Mucosa of gallbladder (tissue), 1 donor: Measurements from ENCODE around the gene RALGPS2. TPM values are rescaled to one million over a fixed set of nuclear protein-coding genes. Genes with fewer than 3 reads are reported as not detected.
"Not testable (repeated sequence)": the region's sequence is repeated elsewhere in the genome, so short reads cannot be mapped to it uniquely, and the experiment has no call there.

Experiments used
- DNase-seq: peaks from one replicate; pipeline ENCODE4 v3.0.0-alpha.2; 2020; ENCODE audit warnings: low spot score
- total RNA-seq: library from RNA; stranded (reverse); gene quantifications from one replicate; pipeline ENCODE4 v1.2.1, GENCODE V29; 2021
- donor health status: DM: no; HTN: no; CAD: no.

The RALGPS2 gene
- total RNA-seq, 1 donor from 2014 or later, result 19.0 TPM

DNA sequence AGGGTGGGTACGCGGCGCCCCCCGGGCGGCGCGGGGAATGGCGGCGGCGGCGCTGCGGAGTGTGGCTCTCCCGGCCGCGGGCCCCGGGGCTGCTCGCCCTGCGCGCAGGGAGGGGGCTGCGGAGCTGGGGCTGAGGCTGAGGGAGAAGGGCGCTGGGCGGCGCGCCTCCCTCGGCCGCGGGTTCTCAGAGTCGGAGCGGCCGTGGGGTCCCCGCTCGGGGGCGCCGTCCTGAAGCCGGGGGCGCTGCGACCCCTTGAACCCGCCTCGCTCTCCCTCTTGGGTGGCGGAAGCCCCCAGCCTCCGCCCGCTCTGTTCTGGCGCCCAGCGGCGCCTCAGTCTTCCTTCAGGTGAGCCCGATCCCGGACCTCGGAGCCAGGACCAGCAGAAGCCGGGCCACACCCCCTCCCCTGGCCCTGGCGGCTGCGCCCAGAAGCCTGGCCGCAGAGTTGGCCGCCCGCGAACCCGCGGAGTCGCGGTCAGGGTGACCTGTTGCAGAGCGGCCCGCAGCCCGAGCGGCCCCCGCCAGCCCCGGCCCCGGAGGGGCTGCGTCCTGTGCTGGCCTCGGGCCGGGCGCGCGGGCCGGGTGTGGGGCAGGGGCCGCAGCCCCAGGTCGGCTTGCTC is 532 bp downstream of the RALGPS2 start:
- peak; percentile 31 for DNase-seq

DNA sequence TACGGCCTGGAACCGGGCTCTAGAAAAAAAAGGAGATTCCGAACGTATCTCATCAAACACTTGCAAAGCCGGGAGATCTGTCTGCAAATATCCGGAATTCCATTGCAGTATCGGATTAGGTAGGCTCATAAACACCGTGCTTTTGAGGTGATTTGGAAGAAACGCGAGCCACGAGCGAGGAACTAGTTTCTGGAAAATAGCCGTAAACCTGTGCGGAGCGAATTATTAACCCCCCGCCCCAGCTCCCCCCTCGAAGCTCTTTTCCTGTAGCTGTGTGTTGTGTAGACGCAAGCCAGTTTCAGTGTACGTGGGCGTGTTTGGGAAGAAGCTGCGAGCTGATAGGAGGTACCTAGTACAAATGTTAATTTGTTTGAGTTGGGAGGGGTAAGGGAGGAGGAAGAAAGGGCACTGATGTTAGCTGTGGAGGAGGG is 1.1 kb downstream of the RALGPS2 start:
- peak; percentile 88 for DNase-seq

DNA sequence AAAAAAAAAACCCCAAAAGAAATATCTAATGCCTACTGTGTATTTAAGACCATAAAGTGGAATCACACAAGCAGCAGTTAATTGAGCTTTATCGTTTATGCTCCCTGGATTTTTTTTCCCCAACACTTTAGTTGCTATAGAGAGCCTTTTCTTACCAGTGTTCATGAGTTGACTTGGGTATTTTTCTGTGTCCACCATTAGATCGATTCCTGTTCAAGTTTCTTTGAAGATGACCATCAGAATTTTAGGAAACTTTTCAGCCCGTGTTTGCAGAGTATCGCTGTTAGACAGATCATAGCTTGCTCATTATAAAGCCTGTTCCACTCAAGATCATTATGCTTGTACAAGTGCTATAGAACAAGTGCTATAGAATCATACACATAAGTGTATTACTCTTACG is 1.5 kb downstream of the RALGPS2 start:
- no peak for DNase-seq

DNA sequence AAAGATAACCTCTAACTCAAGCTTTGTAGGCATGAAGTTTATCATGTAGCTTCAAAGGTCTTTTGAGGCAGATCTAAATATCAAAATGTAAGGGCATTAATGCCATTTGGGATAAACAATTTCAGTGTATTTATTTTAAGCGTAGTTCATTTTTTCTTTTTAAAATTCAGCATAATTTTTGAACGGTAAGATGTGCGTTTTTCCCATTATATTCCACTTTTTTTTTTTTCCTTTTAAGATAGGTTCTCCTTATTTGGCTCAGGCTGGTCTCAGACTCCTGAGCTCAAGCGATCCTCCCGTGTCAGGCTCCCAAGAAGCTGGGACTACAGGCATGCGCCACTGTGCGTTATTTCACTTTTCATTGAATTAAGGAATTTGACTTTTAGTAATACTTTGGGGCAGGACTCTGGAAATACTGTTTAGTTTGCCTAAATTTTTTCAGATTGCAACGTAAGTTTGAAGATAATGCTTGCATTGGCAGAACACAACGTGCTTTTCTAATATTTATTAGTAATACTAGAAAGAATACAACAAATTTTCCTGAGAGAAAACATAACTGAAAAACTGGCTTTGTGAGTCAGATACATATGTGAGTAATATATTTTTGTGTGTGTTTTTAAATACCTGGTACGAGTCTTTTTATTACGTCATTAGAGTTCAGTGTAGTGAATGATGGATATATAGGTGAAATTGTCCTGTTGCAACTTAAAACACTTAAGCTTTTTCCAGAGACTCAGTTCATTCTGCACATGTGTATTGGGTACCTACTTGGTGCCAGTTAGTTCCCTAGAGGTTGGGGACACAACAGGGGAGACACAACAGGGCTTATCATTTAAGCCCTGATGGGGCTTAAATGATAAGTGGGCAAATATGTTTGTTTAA is 2.2 kb downstream of the RALGPS2 start:
- no peak for DNase-seq

DNA sequence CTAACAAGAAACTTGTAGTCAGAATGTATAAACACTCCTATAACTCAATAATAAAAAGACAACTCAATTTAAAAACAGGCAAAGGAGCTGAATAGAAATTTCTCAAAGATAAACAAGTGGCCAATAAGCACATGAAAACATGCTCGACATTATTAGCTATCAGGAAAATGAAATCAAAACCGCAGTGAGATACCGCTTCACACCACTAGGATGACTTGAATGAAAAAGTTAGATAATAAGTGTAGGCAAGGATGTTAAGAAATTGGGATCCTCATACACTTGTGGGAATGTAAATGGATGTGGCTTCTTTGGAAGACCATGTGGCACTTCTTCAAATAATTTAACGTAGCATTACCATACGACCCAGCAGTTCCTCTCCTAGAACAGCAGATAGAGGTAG is 8.9 kb downstream of the RALGPS2 start:
- DNase-seq, result no peak

DNA sequence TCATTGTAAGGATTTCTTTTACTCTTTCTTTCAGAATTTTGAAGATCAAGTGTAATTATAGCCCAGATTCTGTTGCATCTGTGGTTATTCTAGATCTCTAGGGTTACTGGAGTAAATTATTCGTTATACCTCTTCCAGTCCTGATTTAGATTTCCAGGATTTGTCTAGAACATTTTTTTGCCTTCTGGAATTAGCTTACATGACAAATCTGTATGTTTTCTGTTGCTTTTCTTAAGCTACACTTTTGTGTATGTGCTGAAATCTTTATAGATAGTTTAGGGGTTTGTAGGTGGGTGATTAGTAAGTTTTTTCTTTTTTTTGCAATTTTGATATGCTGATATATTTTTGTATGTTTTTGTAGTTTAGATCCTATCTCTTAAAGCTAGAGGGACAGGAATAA is 13.7 kb downstream of the RALGPS2 start:
- DNase-seq, result no peak

DNA sequence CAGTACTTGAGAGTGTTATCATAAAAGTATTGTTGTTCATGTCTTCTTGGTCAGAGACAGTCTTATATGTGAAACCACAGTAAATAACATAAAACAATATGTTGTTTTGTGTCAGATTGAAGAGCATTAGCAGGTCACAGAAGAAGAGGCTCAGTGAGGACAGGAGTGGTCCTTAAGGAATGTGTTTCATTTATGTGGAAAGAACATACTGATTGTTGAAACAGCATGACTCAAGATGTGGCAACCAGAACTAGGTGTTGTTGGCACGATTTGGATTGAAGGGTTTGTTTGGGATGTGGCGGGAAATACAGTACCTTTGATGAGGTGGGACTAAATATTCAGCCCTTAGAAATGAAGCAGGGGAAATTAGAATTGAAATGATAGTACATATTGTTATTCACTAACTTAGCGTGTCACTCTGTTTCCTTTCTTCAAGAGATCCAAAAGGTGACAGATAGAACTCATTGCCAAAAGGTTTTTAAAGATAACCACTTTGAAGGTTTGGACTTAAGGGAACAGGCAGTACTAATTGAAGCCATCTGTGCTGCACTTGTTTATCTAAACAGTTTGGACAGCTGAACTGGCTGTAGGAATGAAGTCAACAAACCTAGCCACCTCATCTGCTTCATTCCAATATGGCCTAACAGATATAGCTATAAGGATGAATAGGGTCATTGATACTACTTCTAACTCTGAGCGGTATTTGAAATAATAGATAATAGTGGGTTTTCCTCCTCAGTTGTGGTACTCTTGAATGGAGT is 14.4 kb downstream of the RALGPS2 start:
- DNase-seq, result no peak

DNA sequence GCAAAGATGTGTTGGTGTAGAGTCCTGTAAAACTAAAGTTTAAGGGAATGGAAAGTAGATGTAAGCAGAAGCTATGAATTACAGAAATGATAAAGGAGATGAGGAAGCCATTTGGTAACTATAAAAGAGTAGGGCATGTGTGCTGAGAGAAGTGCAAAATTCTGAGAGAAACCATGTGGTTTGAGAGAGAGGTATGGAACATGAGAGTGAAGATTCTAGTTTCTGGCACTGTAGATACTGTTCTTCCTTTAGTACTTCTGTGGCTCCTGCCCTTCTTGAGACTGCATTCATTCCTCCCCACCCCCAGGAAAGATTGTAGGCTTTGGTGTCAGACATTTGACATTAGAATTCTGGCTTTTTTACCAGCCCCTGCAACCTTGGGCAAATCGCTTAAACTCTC is 15.4 kb downstream of the RALGPS2 start:
- DNase-seq, result no peak

DNA sequence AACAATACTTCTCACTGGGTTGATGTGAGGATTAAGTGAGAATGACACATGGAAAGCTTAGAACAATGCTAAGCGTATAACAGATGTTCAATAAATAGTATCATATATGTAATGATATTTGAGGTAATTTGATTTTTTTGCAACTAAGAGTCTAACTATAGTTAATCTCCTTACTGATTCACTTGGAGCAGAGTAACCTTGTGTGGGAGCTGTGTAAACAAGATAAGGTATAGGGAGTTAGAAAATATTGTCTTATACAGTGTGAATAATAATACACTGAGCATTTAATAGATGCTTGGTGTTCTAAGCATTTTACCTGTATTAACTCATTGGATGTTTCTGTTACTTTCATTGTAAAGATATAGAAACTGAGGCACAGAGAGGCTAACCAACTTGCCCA is 15.9 kb downstream of the RALGPS2 start:
- no peak for DNase-seq

DNA sequence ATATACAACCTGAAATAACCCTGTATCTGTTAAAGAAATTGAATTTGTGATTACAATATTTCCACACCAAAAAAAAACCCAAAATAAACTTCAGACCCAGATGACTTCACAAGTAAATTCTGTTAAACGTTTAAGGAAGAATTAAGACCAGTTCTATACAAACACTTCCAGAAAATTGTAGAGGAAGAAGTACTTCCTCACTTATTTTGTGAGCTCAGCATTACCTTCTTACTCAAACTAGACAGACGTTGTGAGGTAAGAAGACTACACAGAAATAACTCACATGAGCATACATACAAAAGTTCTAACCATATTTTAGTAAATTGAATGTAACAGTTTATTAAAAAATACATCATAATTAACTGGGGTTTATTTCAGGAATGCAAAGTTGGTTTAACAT is 18.8 kb downstream of the RALGPS2 start:
- no peak for DNase-seq

DNA sequence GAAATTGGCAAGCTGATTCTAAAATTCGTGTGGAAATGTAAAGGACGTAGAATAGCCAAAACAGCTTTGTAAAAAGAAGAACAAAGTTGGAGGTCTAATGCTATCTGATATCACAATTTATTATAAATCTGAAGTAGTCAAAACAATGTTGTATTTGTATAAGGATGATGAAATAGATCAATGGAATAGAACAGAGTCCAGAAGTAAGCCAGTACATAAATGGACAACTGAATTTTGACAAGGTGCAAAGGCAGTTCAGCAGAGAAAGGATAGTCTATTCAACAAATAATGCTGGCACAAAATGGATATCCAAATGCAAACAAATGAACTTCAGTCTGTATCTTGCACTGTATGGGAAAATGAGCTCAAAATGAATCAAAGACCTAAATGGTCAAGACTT is 20.2 kb downstream of the RALGPS2 start:
- no peak for DNase-seq

DNA sequence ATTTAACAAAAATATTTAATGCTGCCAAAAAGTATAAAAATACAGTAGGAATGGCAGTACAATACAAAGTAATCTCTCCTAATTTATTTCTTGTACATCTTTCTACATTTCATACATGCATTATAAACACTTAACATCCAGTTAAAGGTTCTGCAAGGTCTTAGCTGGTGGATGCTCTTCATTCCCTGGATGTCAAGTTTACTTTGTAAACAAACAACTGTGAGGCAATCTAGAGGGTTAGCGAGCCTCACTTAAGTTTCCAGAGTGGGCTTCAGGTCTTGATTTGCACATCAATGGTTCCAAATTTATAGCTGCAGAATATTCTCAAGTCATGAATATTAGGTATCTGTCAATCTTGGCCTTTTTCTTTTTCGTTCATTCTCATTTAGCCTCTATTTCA is 21.3 kb downstream of the RALGPS2 start:
- DNase-seq, result no peak

DNA sequence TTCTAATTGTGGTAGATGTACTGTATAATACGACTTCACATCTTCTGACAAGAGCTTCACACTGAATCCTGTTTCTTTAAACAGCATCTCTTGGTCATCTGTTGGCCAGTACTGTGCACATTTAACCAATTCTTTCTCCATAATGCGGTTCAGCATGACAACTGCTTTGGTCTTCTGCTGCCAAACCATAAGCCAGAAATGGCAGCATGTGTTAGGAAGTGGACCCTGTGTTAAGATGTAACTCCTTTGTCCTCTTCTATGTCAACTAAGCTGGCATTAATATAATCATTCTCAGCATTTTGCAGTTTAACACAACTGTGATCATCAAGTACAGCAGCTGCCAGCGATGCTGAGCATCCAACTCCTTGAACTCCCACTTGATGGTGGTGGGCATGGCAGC is 22.3 kb downstream of the RALGPS2 start:
- not testable (repeated sequence) for DNase-seq

DNA sequence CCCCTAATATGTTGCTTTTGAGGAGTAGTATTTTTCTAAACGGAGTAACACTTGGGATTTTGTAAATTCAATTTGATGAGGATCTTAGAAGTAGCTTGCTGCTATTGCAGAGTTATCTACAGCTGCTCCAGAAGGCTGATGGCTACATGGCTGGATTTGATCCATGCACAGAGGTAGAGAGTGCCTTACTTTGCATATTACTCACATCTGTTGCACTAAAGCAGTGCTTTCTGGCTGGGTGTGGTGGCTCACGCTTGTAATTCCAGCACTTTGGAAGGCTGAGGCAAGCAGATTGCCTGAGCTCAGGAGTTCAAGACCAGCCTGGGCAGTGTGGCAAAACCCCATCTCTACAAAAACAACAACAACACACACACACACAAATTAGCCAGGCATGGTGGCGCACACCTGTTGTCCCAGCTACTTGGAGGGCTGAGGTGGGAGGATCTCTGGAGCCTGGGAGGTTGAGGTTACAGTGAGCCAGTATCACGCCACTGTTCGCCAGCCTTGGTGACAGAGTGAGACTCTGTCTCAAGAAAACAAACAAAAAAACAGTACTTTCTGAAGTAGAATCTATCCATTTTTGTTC is 24.6 kb downstream of the RALGPS2 start:
- DNase-seq, result no peak

DNA sequence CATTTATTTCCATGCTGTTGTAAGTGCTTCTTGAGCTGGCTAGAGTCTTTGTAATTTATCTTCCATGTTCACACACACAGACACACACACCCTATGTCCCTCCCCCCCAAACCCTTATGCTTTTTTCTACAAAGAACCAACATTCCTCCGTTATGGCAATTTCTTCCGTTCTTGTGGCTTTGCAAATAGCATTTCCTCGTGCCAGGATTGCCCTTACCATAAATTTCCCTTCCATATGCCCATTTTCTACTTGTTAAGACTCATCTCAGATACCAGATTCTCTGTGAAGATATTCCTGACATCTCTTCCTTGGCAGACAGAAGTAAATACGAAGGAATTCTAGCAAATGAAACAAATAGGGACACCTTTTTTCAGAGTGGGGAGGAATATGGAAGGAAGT is 26.0 kb downstream of the RALGPS2 start:
- DNase-seq, result no peak

DNA sequence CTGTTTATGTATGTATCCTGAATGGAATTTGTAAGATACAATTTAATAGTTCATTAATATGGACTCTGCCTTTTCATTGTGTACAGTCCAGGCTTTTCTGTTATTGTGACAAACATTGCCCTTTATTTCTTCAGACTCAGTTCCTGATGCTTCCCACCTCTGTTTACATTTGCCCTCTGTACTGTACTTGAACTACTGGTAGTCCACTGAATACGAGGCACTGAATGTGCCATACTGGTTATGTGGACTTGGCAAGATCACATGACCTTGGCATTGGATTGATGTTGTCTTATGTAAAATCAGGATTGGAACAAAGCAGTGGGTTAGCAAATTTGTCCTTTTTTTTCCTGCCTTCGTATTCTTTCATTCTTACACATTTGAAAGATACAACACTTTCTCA is 27.8 kb downstream of the RALGPS2 start:
- no peak for DNase-seq

DNA sequence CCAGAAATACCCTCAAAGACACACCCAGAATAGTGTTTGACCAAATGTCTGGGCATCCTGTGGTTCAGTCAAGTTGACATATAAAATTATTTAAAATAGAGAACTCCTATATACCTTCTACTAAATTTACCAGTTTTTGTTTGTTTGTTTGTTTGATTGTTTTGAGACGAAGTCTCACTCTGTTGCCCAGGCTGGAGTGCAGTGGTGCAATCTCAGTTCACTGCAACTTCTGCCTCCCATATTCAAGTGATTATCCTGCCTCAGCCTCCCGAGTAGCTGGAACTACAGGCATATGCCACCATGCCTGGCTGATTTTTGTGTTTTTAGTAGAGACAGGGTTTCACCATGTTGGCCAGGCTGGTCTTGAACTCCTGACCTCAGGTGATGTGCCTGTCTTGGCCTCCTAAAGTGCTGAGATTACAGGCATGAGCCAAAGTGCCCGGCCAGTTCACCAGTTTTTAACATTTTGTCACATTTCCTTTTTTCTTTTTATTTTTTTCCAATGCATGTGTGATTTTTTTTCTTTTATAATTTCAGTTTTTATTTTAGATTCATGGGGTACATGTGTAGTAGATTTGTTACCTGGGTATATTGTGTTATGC is 29.7 kb downstream of the RALGPS2 start:
- not testable (repeated sequence) for DNase-seq

DNA sequence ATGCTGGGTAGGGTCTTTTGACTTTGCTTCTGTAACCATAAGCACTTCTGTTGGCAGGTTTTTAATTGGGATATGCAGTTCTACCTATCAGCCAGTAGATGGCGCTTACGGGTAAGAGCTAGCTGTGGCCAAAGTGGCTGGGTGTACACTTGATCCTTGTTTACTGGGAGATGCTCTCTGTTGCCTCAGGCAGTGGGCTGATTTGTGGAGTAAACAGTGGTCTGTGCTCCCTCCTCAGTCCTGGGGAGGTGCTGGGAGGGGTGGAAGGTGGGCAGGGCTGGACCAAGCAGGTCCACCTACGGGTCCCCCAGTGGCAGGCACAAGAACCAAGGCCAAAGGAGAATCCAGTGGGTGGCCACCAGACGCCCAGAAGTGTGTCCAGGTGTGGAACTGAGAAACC is 43.4 kb downstream of the RALGPS2 start:
- no peak for DNase-seq

DNA sequence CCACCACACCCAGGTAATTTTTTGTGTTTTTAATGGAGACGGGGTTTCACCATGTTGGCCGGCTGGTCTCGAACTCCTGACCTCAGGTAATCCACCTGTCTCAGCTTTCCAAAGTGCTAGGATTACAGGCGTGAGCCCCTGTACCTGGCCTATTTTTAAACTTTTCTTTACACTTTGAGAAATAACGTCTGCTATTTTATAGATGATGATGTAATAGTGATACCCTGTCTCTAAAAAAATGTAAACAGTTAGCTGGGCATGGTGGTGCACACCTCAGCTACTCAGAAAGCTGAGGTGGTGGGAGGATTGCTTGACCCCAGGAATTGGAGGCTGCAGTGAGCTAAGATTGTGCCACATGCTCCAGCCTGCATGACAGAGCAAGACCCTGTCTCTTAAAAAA is 47.9 kb downstream of the RALGPS2 start:
- no peak for DNase-seq

DNA sequence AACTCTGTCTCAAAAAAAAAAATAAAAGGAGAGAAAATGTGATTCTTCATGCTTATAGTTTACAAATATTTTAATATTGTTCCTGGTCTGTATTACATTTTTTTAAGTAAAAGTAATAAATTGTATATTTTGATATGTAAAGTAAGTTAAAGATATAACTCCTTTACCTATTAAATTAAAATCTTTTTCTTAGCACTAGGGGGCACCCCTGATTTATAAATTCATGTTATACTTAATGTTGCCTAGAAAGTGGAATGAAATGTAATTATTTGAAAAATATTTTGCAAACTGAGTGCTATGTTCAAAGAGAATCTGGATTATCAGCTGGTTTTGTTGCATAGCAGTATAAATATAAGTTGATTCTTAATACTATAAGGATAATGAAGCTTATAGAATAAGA is 49.2 kb downstream of the RALGPS2 start:
- no peak for DNase-seq

DNA sequence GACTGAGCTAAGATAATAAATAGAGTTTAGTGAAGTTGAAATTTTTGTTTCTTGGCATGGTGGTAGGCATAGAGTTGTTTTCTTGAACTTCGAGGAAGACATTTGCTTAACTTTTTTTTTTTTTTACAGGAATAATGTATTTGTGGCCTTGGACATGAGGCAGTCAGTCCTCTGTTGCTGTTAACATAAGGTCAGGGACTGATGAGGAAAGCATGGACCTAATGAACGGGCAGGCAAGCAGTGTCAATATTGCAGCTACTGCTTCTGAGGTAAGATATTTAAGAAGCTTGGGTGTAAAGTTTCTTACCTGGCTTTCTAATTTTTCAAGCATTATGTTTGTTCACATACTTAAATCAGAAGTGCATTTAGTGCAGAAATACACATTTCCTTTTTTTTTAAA is 51.5 kb downstream of the RALGPS2 start:
- no peak for DNase-seq
